NCI-H2196 treated with DMSO at 0.1 percent for 48 hours (cell line): ENCODE results near the gene CRAT.

Experiments
- DNase-seq: peaks from one replicate; lab custom pipeline; 2025; ENCODE audit not compliant: unreplicated experiment; lab: John Stamatoyannopoulos, UW

CRAT gene

GRCh38 chr9:129093602-129094386 lies 16.8 kb downstream of the CRAT start:
- DNase-seq, result no peak

GRCh38 chr9:129089246-129089645 lies 21.3 kb downstream of the CRAT start:
- DNase-seq, result no peak

GRCh38 chr9:129084087-129084486 lies 26.5 kb downstream of the CRAT start:
- DNase-seq, result no peak

GRCh38 chr9:129081388-129081904 lies 29.1 kb downstream of the CRAT start:
- no peak for DNase-seq

- peak; percentile 98 for DNase-seq
Observed at GRCh38 chr9:129080601-129081387, 29.8 kb downstream of the CRAT start, which contains the start of gene DOLPP1. TSS of gene DOLPP1 (plus strand) at chr9:129081111. CDS start at chr9:129081132, 21 bp downstream.

GRCh38 chr9:129080298-129080600 lies 30.3 kb downstream of the CRAT start:
- no peak for DNase-seq

GRCh38 chr9:129079829-129080228 lies 30.8 kb downstream of the CRAT start:
- DNase-seq, result no peak

GRCh38 chr9:129078691-129079503 lies 31.7 kb downstream of the CRAT start:
- DNase-seq, result no peak

GRCh38 chr9:129077236-129077635 lies 33.4 kb downstream of the CRAT start:
- no peak for DNase-seq

- no peak for DNase-seq
Observed at GRCh38 chr9:129076640-129077037, 34.0 kb downstream of the CRAT start.

- no peak for DNase-seq
Observed at GRCh38 chr9:129075996-129076639, 34.5 kb downstream of the CRAT start.

GRCh38 chr9:129074106-129074505 lies 36.5 kb downstream of the CRAT start:
- DNase-seq, result no peak

- no peak for DNase-seq
Observed at GRCh38 chr9:129073404-129073803, 37.2 kb downstream of the CRAT start.

GRCh38 chr9:129072171-129072570 lies 38.4 kb downstream of the CRAT start:
- no peak for DNase-seq

- DNase-seq, result no peak
Observed at GRCh38 chr9:129071526-129072126, 39.0 kb downstream of the CRAT start.

- DNase-seq, result no peak
Observed at GRCh38 chr9:129070696-129071525, 39.7 kb downstream of the CRAT start.

GRCh38 chr9:129069862-129070641 lies 40.5 kb downstream of the CRAT start:
- no peak for DNase-seq

GRCh38 chr9:129068990-129069861 lies 41.4 kb downstream of the CRAT start:
- no peak for DNase-seq
